ENCODE results near the gene GEMIN7.

GEMIN7 gene, protein sequence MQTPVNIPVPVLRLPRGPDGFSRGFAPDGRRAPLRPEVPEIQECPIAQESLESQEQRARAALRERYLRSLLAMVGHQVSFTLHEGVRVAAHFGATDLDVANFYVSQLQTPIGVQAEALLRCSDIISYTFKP

DNA sequence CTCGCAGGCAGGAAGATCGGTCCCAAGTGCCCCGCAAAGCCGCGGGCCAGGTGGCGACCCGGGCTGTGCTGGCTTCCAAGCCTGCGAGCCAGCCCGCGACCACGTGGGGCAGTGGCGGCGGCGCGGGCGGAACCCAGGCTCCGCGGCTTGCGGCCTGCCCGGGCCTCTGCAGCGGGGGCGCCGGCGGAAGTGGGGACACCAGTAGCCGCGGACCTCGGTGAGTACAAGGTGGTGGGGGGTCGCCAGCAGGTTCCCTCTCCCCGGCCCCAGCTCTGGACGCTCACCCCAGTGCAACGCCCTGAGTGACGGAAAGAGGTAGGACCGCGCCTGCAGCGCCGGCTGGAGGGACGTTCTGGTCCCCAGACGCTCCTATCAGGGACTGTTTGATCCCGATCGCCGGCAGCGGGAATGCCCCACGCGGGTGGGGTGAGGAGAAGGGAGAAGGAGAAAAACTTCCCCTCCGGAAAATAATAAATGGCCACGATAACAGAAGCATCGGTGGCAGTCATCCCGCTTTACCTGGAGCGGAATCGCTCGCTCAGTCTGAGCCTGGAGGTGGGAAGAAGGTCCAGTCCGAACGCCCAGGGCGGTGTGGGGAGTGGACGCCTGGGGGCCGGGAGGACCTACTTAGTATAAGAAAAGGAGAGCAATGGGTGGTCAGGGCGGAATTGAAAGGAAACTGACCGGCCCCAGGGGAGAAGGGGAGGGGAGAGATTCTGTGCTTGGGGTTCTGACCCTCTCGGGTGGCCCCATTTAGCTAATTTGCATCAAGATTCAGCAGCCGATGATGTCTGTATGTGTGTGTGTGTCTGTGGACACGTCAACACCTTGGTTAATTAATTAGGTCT lies at the start of gene GEMIN7:
Gene GEMIN7, plus strand, starts transcription at position 198 of the 848 bp plus-strand sequence. CDS start 10,855 bp downstream, outside the sequence.
- Histone ChIP-seq H3K9me3 (ENCODE audit: insufficient read depth, low read length) (no peaks in the 10 kb centered on the region), H3K27ac (ENCODE audit: low read length) (peak within 1 kb of the TSS; percentile 69), H3K79me2 (ENCODE audit: low read length) (peaks cover 88% of the 10 kb centered on the region), H3K9ac (ENCODE audit: low read length) (peak within 1 kb of the TSS; percentile 91), H3K27me3 (ENCODE audit: low read depth, low read length) (no peaks in the 10 kb centered on the region), H3K4me2 (ENCODE audit: low read length) (peak within 1 kb of the TSS; percentile 75), H4K20me1 (ENCODE audit: insufficient read depth, low read length) (peaks cover 10% of the 10 kb centered on the region), H3K4me1 (ENCODE audit: low read length) (peaks cover 37% of the 10 kb centered on the region), H3K4me3 (ENCODE audit: low read length) (peak within 1 kb of the TSS; percentile 82), H3K36me3 (replicated peaks; ENCODE audit: low read depth, low read length) (peaks cover 35% of the 10 kb centered on the region), H2AFZ (ENCODE audit: low read depth, low read length) (peak within 1 kb of the TSS; percentile 80; the same call in 1 of the 2 replicates)
- no peak for TF ChIP-seq EZH2phosphoT487 (IDR thresholded peaks at IDR 0.05; ENCODE audit: low read depth)
- TF ChIP-seq, protein P1, sequence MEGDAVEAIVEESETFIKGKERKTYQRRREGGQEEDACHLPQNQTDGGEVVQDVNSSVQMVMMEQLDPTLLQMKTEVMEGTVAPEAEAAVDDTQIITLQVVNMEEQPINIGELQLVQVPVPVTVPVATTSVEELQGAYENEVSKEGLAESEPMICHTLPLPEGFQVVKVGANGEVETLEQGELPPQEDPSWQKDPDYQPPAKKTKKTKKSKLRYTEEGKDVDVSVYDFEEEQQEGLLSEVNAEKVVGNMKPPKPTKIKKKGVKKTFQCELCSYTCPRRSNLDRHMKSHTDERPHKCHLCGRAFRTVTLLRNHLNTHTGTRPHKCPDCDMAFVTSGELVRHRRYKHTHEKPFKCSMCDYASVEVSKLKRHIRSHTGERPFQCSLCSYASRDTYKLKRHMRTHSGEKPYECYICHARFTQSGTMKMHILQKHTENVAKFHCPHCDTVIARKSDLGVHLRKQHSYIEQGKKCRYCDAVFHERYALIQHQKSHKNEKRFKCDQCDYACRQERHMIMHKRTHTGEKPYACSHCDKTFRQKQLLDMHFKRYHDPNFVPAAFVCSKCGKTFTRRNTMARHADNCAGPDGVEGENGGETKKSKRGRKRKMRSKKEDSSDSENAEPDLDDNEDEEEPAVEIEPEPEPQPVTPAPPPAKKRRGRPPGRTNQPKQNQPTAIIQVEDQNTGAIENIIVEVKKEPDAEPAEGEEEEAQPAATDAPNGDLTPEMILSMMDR (IDR thresholded peaks at IDR 0.05; ENCODE audit: low read depth, low read length), result no peak

DNA sequence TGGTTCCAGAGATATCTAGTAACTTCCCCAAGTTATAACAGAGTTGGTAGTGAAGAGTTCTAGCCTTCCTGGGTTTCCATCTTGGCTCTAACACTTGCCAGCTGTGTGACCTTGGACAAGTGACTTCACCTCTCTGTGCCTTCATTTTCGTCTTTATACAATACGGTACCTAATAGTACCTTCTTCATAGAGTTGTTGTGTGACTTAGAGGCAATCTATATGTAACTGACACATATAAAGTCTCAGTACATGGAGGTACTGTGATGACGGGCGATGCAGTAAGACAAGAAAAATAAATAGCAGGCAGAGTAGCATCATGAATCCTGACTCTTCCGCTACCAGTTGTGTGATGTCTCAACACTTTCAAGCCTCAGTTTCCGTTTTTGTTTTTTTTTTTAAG lies 48.2 kb upstream of the GEMIN7 start:
- Histone ChIP-seq H2AFZ (ENCODE audit: low read depth, low read length) (no peak overlapping the region), H3K79me2 (ENCODE audit: low read length) (no peaks in the 10 kb centered on the region), H3K4me3 (ENCODE audit: low read length) (no peak overlapping the region), H3K27me3 (ENCODE audit: low read depth, low read length) (no peaks in the 10 kb centered on the region), H4K20me1 (ENCODE audit: insufficient read depth, low read length) (no peaks in the 10 kb centered on the region), H3K4me1 (ENCODE audit: low read length) (no peaks in the 10 kb centered on the region), H3K9me3 (ENCODE audit: insufficient read depth, low read length) (no peaks in the 10 kb centered on the region), H3K36me3 (replicated peaks; ENCODE audit: low read depth, low read length) (peaks cover 57% of the 10 kb centered on the region), H3K9ac (ENCODE audit: low read length) (no peak overlapping the region), H3K27ac (ENCODE audit: low read length) (no peak overlapping the region), H3K4me2 (ENCODE audit: low read length) (no peak overlapping the region)
- TF ChIP-seq, protein P1 (IDR thresholded peaks at IDR 0.05; ENCODE audit: low read depth, low read length), result no peak
- no peak for TF ChIP-seq EZH2phosphoT487 (IDR thresholded peaks at IDR 0.05; ENCODE audit: low read depth)

DNA sequence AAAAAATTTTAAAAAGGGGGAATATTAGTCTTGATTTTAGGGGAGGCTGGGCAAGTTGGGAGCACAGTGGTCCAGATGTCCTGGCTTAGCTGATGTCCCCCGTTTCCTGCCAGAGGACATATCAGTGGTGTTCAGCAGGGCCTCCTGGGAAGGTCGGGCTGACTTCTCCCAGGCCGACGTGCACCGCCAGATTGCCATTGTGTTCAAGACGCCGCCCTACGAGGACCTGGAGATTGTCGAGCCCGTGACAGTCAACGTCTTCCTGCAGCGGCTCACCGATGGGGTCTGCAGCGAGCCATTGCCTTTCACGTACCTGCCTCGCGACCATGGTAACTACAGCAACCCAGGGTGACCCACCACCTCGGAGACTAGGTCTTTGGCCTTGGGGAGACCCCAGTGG lies 46.6 kb upstream of the GEMIN7 start:
- TF ChIP-seq, protein P1 (IDR thresholded peaks at IDR 0.05; ENCODE audit: low read depth, low read length), result no peak
- TF ChIP-seq EZH2phosphoT487 (IDR thresholded peaks at IDR 0.05; ENCODE audit: low read depth), result no peak
- H3K27me3 ChIP-seq (ENCODE audit: low read depth, low read length), result no peaks in the 10 kb centered on the region
- no peaks in the 10 kb centered on the region for H3K4me1 ChIP-seq (ENCODE audit: low read length)
- H3K79me2 ChIP-seq (ENCODE audit: low read length), result no peaks in the 10 kb centered on the region
- no peak overlapping the region for H3K4me3 ChIP-seq (ENCODE audit: low read length)
- H2AFZ ChIP-seq (ENCODE audit: low read depth, low read length), result no peak overlapping the region
- H3K9me3 ChIP-seq (ENCODE audit: insufficient read depth, low read length), result no peaks in the 10 kb centered on the region
- no peak overlapping the region for H3K4me2 ChIP-seq (ENCODE audit: low read length)
- H3K9ac ChIP-seq (ENCODE audit: low read length), result no peak overlapping the region
- H3K27ac ChIP-seq (ENCODE audit: low read length), result no peak overlapping the region
- H4K20me1 ChIP-seq (ENCODE audit: insufficient read depth, low read length), result no peaks in the 10 kb centered on the region
- H3K36me3 ChIP-seq (replicated peaks; ENCODE audit: low read depth, low read length), result peaks cover 56% of the 10 kb centered on the region

DNA sequence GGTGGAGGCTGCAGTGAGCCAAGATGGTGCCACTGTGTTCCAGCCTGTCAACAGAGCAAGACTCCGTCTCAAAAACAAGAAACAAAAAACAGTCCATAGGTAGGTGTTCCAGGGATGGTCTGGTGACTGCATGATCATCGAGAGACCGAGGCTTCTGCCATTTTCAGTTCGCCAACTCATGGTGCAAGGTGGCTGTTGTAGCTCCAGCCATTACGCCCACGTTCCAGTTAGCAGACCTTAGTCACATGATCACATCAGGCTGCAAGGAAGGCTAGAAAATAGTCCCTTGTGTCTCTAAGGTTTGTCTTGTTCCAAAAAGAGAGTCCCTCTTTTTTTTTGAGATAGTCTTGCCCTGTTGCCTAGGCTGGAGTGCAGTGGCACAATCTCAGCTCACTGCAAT lies 43.3 kb upstream of the GEMIN7 start:
- peaks cover 14% of the 10 kb centered on the region for H4K20me1 ChIP-seq (ENCODE audit: insufficient read depth, low read length)
- H3K9ac ChIP-seq (ENCODE audit: low read length), result no peak overlapping the region
- no peak overlapping the region for H3K4me3 ChIP-seq (ENCODE audit: low read length)
- no peak overlapping the region for H3K4me2 ChIP-seq (ENCODE audit: low read length)
- TF ChIP-seq, protein P1 (IDR thresholded peaks at IDR 0.05; ENCODE audit: low read depth, low read length), result no peak
- no peak for TF ChIP-seq EZH2phosphoT487 (IDR thresholded peaks at IDR 0.05; ENCODE audit: low read depth)
- peaks cover 19% of the 10 kb centered on the region for H3K79me2 ChIP-seq (ENCODE audit: low read length)
- H2AFZ ChIP-seq (ENCODE audit: low read depth, low read length), result no peak overlapping the region
- no peaks in the 10 kb centered on the region for H3K27me3 ChIP-seq (ENCODE audit: low read depth, low read length)
- H3K36me3 ChIP-seq (replicated peaks; ENCODE audit: low read depth, low read length), result peaks cover 56% of the 10 kb centered on the region
- H3K27ac ChIP-seq (ENCODE audit: low read length), result no peak overlapping the region
- H3K9me3 ChIP-seq (ENCODE audit: insufficient read depth, low read length), result no peaks in the 10 kb centered on the region
- peaks cover 12% of the 10 kb centered on the region for H3K4me1 ChIP-seq (ENCODE audit: low read length)
